Measurements from ENCODE around the gene DNMT3L. TPM values are rescaled to one million over a fixed set of nuclear protein-coding genes. Genes with fewer than 3 reads are reported as not detected.

Gene DNMT3L
- total RNA-seq: not detected in 2 replicates

DNA sequence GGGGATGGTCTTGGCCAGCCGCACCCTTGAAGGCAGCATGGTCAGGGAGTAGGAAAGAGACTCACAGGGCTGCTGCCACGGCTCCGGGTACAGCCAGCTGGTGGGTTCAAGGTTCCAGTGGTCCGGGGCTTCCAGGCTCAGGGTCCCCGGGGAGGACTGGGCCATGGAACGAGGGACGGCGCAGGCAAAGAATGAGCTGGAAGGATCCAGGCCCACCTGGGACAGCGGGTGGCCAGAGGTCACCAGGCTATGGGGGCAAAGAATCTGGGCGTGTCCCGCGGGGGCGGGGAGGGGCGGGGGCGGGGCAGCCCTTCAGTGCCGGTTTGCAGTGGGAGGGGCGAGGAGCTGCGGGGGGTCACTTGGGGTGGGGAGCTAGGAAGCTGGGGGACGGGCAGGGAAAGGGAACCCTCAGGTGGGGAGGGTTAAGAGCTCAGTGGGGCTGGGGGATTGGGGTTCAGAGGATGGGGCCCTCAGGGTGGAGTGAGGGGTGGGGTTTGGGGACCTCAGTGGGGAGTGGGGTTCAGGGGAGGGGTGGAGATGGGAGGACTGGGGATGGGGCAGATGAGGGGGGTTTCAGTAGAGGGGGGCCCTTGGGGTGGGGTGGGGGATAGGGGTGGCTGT lies at the start of gene DNMT3L:
TSS of gene DNMT3L (minus strand) at position 223 of the 621 bp plus-strand sequence. CDS start 638 bp downstream, outside the sequence.

DNA sequence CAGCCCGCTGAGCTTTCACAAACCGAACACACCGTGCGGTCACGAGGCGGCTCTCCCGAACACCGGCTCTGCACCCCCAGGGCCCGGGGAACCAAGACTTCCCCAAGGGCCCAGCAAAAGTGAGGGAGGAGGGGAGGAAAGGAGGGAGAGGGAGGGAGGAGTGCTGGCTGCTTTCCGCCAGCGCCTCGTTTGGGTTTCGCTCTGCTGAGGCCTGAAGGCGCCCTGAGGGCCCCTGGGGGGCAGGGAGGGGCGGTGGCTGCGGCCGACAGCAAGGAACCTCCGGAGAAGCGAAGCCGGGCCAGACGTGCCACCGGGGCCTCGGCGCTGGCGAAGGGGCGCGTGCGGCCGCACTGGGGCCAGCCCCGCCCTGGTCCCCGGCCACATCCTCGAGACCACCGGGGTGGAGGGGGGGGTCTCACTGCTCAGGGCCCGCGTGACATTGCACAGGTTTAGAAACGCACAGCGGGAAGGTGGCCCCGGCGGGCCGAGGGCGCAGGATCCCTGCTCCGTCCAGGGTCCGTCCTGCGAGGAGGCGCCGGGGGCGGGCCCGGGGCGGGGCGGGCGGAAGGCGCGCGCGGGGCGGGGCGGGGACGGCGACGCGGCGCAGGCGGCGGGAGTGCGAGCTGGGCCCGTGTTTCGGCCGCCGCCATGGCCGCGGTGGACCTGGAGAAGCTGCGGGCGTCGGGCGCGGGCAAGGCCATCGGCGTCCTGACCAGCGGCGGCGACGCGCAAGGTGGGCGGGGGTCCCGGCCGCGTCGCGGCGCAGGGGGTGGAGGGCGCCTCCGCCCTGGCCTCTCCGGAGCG lies 38.0 kb upstream of the DNMT3L start, which contains the start of gene PFKL:
TSS of gene PFKL (plus strand) at position 596 of the 804 bp plus-strand sequence. CDS start at position 649, 53 bp downstream.

DNA sequence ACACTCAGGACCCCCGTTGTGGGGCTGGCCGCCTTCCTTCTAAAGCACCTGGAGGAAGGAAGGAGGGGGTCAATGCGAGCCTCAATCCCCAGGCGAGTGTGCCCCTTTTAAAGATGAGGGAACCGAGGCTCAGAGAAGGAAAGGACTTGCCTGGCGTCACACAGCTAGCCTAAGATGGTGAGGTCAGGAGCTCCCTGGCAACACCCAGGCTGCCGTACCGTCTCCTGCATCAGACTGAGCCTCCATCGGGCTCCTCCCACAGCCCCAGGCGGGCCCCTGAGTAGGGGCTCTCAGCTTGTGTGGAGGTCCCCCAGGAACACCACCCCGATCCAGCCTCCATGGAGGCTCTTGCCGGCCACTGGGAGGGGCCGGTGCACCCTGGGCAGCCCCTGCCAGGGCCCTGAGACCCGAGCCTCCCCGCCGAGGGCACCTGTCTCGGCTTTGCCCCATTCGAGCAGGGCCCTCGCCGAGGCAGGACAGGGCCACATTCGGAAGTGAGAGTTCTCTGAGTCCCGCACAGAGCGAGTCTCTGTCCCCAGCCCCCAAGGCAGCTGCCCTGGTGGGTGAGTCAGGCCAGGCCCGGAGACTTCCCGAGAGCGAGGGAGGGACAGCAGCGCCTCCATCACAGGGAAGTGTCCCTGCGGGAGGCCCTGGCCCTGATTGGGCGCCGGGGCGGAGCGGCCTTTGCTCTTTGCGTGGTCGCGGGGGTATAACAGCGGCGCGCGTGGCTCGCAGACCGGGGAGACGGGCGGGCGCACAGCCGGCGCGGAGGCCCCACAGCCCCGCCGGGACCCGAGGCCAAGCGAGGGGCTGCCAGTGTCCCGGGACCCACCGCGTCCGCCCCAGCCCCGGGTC lies 23.7 kb upstream of the DNMT3L start, which contains the start of gene AIRE:
TSS of gene AIRE (plus strand) at position 739 of the 855 bp plus-strand sequence. CDS start 131 bp downstream, outside the sequence.

DNA sequence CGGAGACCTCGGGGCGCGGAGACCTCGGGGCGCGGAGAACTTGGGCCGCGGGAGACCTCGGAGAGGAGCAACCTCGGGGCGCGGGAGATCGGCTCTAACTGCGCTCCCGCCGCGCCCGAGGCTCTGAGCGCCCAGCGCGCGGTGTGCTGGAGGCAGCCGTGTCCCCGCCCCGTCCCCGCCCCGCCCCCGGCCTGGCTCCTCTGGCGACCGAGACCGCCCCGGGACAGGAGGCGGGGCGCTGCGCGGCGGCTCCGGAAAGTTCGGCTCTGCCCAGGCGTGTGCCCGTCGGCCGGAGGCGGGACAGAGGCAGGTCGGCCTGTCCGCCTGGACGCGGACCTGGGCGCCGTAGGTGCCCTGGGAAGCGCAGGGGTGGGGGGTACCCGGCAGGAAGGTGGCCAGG lies 20.9 kb downstream of the DNMT3L start, which contains the start of gene ICOSLG:
TSS of gene ICOSLG (minus strand) at position 102 of the 400 bp plus-strand sequence. CDS start 126 bp downstream, outside the sequence.

Other genes starting within 250 kb of the DNMT3L start
- 22.2 and 22.3 TPM in 2 replicates for gene TRAPPC10, start 249.6 kb downstream of the DNMT3L start, total RNA-seq
- gene PWP2, start 154.5 kb downstream of the DNMT3L start, total RNA-seq: 2.6 and 3.0 TPM in 2 replicates
- 16.4 and 26.0 TPM in 2 replicates for gene GATD3, start 128.2 kb downstream of the DNMT3L start, total RNA-seq
- 0.06 and 0.13 TPM in 2 replicates for gene ICOSLG, start 21.0 kb downstream of the DNMT3L start, total RNA-seq
- gene AIRE, start 24.0 kb upstream of the DNMT3L start, total RNA-seq: under 0.01 TPM in 1 of 2 replicates, not detected in the other
- 158 and 218 TPM in 2 replicates for gene PFKL, start 38.2 kb upstream of the DNMT3L start, total RNA-seq
- gene CFAP410, start 77.5 kb upstream of the DNMT3L start, total RNA-seq: 13.4 and 15.6 TPM in 2 replicates
- under 0.01 TPM in 1 of 2 replicates, not detected in the other for gene TRPM2, start 91.7 kb upstream of the DNMT3L start, total RNA-seq
- 0.13 and 0.25 TPM in 2 replicates for gene LRRC3, start 193.6 kb upstream of the DNMT3L start, total RNA-seq

Data from aortic smooth muscle cell (primary cell).